ENCODE results near the gene THOC2. TPM values are rescaled to one million over a fixed set of nuclear protein-coding genes. Genes with fewer than 3 reads are reported as not detected.
A peak's percentile ranks its signal among the peaks of the same experiment; 100 is the strongest.
"Not testable (repeated sequence)": the region's sequence is repeated elsewhere in the genome, so short reads cannot be mapped to it uniquely, and the experiment has no call there.

THOC2 gene, protein sequence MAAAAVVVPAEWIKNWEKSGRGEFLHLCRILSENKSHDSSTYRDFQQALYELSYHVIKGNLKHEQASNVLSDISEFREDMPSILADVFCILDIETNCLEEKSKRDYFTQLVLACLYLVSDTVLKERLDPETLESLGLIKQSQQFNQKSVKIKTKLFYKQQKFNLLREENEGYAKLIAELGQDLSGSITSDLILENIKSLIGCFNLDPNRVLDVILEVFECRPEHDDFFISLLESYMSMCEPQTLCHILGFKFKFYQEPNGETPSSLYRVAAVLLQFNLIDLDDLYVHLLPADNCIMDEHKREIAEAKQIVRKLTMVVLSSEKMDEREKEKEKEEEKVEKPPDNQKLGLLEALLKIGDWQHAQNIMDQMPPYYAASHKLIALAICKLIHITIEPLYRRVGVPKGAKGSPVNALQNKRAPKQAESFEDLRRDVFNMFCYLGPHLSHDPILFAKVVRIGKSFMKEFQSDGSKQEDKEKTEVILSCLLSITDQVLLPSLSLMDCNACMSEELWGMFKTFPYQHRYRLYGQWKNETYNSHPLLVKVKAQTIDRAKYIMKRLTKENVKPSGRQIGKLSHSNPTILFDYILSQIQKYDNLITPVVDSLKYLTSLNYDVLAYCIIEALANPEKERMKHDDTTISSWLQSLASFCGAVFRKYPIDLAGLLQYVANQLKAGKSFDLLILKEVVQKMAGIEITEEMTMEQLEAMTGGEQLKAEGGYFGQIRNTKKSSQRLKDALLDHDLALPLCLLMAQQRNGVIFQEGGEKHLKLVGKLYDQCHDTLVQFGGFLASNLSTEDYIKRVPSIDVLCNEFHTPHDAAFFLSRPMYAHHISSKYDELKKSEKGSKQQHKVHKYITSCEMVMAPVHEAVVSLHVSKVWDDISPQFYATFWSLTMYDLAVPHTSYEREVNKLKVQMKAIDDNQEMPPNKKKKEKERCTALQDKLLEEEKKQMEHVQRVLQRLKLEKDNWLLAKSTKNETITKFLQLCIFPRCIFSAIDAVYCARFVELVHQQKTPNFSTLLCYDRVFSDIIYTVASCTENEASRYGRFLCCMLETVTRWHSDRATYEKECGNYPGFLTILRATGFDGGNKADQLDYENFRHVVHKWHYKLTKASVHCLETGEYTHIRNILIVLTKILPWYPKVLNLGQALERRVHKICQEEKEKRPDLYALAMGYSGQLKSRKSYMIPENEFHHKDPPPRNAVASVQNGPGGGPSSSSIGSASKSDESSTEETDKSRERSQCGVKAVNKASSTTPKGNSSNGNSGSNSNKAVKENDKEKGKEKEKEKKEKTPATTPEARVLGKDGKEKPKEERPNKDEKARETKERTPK (N-terminal part only)
- total RNA-seq: 49.5 and 65.1 TPM in 2 replicates
- 16.0 TPM for polyA plus RNA-seq (2012)

DNA sequence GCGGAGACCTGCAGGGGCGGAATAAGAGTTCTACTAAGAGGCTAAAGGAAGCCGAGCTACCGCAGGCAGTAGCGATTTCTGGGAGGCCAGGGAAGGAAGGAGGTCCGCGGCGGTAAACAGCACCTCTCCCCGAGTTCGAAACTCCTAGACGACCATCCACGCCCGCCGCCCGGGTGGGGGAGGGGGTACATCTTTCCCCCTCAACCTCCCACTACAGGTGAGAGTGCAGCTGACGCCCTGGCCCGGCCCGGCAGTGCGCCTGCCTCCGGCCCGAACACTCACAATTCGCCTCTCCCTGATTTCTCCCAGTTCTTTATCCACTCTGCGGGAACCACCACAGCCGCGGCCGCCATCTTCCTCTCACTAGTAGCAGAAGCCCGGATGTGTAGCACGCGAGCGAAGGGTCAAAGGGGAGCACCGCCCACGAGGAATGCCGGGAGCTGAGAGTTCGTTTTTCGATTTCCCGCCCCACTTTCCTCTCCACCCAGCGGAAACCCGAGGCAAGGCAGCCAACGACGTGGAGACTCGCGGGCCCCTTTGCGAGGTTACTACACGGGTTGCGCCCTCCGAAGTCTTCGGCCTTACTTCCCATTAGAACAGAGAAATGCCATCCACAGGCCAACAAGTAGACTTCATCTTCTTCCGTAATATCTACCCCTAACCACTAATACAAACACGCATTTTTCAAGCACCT is at the start of gene THOC2:
TSS of gene THOC2 (minus strand) at position 383 of the 694 bp plus-strand sequence. CDS start at position 353, 30 bp downstream.
- DNase-seq (ENCODE audit: low read depth): peak; percentile 90

DNA sequence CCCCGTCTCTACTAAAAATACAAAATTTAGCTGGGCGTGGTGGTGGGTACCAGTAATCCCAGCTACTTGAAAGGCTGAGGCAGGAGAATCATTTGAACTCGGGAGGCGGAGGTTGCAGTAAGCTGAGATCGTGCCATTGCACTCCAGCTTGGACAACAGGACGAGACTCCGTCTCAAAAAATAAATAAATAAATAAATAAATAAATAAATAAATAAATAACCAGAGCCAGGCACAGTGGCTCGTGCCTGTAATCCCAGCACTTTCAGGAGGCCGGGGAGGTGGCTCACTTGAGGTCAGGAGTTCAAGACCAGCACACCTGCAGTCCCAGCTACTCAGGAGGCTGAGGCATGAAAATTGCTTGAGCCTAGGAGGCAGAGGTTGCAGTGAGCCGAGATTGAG is 48.9 kb upstream of the THOC2 start:
- not testable (repeated sequence) for DNase-seq (ENCODE audit: low read depth)

DNA sequence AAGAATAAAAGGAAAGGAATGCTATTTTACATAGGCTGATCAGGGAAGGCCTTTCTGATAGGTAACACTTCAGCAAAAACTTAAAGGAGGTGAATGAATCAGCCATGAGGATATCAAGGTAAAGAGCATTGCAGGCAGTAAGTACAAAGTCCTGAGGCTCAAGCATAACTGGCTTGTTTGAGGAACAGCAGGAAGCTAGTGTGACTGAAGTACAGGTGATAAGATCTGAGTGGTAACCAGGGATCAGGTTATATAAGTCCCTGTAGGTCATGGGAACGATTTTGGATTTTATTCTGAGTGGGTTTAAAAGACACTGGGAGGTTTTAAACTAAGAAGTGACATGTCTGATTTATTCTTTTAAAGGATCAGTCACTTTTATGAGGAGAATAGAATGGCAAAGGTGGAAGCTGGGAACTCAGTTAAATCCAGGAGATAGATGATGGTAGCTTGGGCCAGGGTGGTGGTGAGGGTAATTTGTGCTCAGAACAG is 47.1 kb upstream of the THOC2 start:
- no peak for DNase-seq (ENCODE audit: low read depth)

GRCh38 chrX:123773258-123773988 is 40.6 kb upstream of the THOC2 start:
- DNase-seq (ENCODE audit: low read depth): no peak

DNA sequence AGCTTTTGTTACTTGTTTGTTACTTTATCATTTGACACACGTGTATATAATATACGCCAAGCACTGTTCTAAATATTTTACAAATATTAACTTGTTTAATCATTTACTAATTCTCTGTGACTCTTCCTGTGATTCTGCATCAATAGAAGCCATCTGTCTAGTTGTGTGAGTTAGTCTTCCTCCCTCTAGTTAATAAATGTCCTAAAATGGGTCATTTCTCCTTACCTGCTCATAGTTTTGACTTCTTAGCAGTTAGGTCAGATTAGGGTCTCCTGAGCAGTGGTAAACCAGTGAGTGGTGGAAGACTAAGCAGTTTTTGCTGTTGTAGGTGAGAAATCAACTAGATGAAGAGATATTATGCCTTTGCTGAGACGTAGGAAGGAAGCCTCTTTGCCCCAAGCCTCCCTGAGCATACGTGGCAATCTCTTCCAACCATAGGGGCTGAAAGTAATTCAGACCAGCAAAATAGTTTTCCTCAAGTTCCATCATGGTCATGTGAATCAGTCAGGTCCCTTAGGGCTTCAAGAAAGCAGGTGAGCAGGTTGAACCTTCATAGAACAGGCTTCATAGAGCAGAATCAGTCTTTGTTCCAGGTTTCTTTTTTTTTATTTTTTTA is 38.7 kb upstream of the THOC2 start:
- DNase-seq (ENCODE audit: low read depth): no peak

GRCh38 chrX:123764967-123765871 is 32.4 kb upstream of the THOC2 start:
- peak; percentile 89 for DNase-seq (ENCODE audit: low read depth)

DNA sequence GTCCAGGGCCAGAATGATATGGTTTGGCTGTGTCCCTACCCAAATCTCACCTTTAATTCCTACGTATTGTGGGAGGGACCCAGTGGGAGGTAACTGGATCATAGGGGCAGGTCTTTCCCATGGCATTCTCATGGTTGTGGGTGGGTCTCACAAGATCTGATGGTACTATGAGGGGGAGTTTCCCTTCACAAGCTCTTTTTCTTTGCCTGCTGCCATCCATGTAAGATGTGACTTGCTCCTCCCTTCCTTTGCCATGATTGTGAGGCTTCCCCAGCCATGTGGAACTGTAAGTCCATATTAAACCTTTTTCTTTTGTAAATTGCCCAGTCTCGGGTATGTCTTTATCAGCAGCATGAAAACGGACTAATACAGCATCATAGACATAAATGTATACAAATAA is 27.0 kb upstream of the THOC2 start:
- not testable (repeated sequence) for DNase-seq (ENCODE audit: low read depth)

GRCh38 chrX:123757794-123758193 is 24.9 kb upstream of the THOC2 start:
- not testable (repeated sequence) for DNase-seq (ENCODE audit: low read depth)

DNA sequence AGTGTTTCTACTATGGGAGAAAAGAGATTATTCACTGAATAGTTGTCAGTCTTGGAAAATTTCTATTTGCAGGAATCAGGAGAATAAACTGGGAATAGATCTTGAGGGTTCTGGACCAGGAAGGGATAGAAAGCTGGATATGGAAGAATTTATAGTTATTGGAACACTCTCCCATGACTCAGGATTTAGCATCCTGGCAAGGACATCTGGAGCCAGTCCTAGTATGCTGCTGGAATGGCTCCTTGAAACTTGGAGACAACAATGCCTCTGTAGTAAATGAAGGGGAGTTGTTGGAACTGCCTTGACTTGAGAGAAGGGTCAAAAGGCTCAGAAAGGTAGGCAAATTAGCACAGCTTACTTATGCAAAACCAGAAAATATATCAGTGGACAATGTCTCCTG is 23.5 kb upstream of the THOC2 start:
- DNase-seq (ENCODE audit: low read depth): no peak

DNA sequence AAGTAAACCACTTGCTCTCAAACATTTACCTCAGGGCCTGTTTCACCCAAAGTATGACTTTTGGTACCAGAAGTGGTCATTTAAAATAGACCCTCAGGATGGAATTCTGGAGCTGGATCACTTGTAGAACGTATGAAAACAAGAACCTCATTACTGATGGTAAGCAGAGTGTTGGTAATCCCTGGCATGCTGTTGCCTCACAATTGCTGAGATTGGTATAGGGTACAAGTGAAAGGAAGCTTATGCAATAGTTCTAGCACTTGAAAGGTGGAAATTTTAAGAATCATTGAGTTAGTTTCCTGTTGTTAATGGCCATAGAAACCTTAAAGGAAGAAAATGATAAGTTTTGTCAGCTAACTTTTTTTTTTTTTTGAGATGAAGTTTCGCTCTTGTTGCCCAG is 22.3 kb upstream of the THOC2 start:
- DNase-seq (ENCODE audit: low read depth): no peak

DNA sequence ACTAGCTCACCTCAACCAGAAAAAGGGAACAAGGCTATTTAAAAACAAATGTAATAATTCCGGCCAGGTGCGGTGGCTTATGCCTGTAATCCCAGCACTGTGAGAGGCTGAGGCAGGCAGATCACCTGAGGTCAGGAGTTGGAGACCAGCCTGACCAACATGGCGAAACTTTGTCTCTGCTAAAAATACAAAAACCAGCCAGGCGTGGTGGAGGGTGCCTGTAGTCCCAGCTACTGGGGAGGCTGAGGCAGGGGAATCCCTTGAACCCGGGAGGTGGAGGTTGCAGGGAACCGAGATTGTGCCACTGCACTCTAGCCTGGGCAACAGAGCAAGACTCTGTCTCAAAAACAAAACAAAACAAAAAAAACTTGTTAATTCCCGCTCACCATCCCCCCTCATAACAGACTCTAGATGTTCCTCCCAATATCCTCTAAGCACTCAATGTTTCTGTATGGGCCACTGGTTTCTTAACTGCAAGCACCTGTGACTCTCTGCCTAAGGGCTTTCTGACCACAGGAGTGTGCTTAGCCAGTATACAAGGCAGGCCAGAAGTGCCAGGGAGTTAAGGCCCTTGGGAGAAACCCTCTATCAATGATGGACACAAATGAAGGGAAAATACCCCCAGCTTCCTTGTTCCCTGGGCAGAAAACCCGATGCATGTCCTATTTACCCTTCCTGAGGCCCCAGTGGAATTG is 21.0 kb upstream of the THOC2 start:
- DNase-seq (ENCODE audit: low read depth): no peak

DNA sequence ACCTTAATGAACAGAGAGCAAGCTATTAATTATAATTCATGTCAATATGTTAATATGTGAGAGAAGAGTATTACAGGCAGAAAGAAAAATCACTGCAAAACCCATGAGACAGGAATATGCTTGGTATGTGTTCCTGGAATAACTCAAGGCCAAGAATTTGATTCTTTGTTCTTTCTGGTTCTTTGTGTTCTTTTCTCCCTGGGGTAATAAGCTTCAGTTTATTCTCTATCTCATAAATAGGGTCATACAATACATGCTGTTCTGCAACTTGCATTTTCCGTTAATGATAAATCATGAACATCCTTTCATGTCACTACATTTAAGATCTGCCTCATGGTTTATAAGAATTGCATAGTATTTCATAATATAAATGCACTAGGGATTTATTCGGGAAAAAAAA is 16.8 kb upstream of the THOC2 start:
- no peak for DNase-seq (ENCODE audit: low read depth)

DNA sequence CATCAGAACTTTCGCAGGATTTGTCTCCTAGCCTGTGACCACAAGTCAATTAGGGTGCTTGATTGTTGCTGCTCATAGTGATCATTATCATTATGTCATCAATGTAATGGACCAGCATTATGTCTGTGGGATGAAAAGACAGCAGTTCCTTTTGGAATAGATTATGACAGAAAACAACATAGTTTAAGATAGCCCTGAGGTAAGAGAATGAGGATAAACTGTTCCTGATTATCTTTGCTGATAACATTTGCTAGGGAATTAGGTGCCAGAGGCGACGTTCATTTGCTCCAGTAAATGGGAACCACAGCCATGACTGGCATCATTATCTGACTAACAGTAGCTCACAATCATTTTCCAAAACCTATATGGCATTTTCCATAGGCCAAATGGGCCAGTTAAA is 12.7 kb upstream of the THOC2 start:
- no peak for DNase-seq (ENCODE audit: low read depth)

DNA sequence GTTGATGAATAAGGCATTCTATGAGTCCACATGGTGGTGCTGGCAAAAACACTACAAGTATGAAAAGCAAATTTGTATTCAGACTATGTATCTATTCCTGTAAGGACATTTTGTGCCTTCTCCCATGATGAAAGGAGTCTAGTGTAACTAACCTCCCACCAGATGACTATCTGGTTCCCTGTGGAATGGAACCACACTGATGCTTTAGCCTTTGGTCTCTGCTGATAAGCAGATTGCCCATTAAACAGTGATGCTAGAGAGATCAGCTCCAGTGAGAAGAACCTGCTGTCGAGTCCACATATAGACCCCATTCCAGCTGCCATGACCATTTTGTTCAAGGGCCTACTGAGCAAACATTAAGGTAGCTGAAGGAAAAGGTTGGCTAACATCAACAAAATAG is 10.5 kb upstream of the THOC2 start:
- DNase-seq (ENCODE audit: low read depth): no peak

- no peak for DNase-seq (ENCODE audit: low read depth)
Measured at GRCh38 chrX:123742440-123742839, 9.6 kb upstream of the THOC2 start.

DNA sequence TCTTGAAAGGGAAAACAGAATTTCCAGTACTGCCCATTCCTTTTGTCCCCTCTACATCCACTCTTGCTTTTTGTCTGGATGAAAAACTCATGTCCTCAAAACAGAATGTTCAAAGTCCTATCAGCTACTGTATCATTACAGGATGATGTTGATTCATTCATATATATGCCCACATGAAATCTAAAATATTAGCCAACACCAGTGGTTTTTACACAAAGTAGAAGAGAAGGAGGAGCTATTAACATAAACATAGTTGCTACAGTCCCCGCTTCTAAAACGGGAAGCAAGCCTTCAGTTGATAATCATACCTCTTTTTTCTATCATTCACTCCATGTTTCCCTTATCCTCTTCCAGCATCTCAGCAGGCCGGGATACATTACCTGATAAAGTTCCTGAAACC is 7.7 kb upstream of the THOC2 start:
- DNase-seq (ENCODE audit: low read depth): no peak

DNA sequence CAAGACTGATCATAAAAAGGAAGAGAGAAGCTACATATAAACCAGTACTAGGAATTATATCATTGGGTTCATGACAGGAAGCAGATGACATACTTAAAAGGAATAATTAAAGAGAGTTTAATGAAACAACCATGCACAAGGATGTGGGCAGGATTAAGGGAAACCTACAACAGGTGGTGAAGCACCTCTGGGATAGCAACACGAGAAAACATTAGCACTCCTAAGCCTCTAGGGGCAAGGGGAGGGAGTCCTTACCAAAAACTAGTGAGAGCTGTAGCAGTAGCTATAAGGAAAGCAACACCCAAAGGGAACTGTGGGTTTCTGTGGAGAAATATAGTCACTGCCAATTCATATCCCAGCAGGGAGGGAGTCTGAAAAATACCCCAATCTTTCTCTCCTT is 7.2 kb upstream of the THOC2 start:
- no peak for DNase-seq (ENCODE audit: low read depth)

DNA sequence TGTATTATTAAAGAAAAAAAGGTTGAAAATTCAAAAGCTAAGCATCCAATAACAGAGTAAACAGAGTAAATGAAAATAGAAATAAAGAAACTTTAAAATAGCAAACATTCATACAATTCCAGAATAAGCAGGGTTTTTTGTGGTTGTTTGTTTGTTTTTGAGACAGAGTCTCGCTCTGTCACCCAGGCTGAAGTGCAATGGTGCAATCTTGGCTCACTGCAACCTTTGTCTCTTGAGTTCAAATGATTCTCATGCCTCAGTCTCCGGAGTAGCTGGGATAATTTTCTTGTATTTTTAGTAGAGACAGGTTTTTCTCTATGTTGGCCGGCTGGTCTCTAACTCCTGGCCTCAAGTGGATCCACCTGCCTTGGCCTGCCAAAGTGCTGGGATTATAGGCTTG is 6.6 kb upstream of the THOC2 start:
- DNase-seq (ENCODE audit: low read depth): no peak
